ENCODE measurements around the gene ANKRD34A. TPM values are rescaled to one million over a fixed set of nuclear protein-coding genes. Genes with fewer than 3 reads are reported as not detected.

The ANKRD34A gene
- total RNA-seq, 1 experiment from 2014 or later, result 1.1 TPM

- CTCF ChIA-PET, result interaction anchor here (0.6 to 1.3 kb wide), 2 partner anchors 13 to 87 kb away, joined by 4 read pairs; no protein-coding TSS in a partner anchor
Measured at GRCh38 chr1:145994391-145995120, 30.2 kb upstream of the ANKRD34A start.

GRCh38 chr1:145993618-145994390 lies 29.4 kb upstream of the ANKRD34A start:
- Histone ChIP-seq H3K27ac (ENCODE audit: low read depth, low read length) (no peak overlapping the region), H2AFZ (ENCODE audit: low read depth, low read length, poor library complexity, severe bottlenecking) (no peak overlapping the region), H3K27me3 (ENCODE audit: insufficient read depth, low read length) (no peaks in the 10 kb centered on the region), H4K20me1 (ENCODE audit: insufficient read depth) (no peaks in the 10 kb centered on the region), H3K4me3 (replicated peaks in 1 of 2; ENCODE audit: low read depth in 1 of 2, low read length in 2 of 2) (no peak overlapping the region), H3K9me3 (ENCODE audit: control insufficient read depth in 1 of 2, insufficient read depth in 1 of 2, low read depth in 1 of 2, low read length in 2 of 2) (no peaks in the 10 kb centered on the region), H3K9ac (ENCODE audit: low read length) (no peak overlapping the region), H3K4me1 (ENCODE audit: control insufficient read depth in 1 of 2, insufficient read depth in 2 of 2, low read length in 2 of 2) (peaks cover 2 to 5% of the 10 kb centered on the region in 2 experiments; a peak in 2 of 4 replicates), H3K79me2 (ENCODE audit: insufficient read depth, low read length) (no peaks in the 10 kb centered on the region), H3K4me2 (ENCODE audit: low read length) (no peak overlapping the region), H3K36me3 (ENCODE audit: control insufficient read depth in 1 of 2, insufficient read depth in 2 of 2, low read length in 2 of 2) (no peaks in the 10 kb centered on the region), H3K9me2 (ENCODE audit: insufficient read depth) (no peaks in the 10 kb centered on the region)
- RAD21 ChIA-PET (ENCODE audit: low non-redundant PET in 1 of 2, low total read pairs in 2 of 2, uncharacterized antibody in 2 of 2, unreplicated experiment in 2 of 2), result no interaction called here
- no peak for DNase-seq (ENCODE audit: low read depth, low spot score)
- CTCF ChIA-PET, result interaction anchor here (0.6 to 1.3 kb wide), 2 partner anchors 14 to 86 kb away, joined by 4 read pairs; no protein-coding TSS in a partner anchor
- intact Hi-C loops (cut with micrococcal nuclease), result no loop called here
- BruUV-seq (replicated peaks), result no TSS peak
- ATAC-seq, result no peak
- POLR2A ChIA-PET, result interaction anchor here (2.8 kb wide), 1 partner anchor 14 kb away, joined by 6 read pairs; no protein-coding TSS in a partner anchor
- TF ChIP-seq SIN3A (IDR thresholded peaks at IDR 0.05; ENCODE audit: low read depth) (no peak), YY1 (IDR thresholded peaks at IDR 0.05; ENCODE audit: extremely low read depth, insufficient replicate concordance, low read depth, low read length) (no peak), EGR1 (IDR thresholded peaks at IDR 0.05; ENCODE audit: low read depth) (no peak), CTCF (IDR thresholded peaks at IDR 0.05 in 2 of 3, conservative IDR thresholded peaks at IDR 0.05 in 1 of 3; ENCODE audit: borderline replicate concordance in 1 of 3, insufficient read depth in 1 of 3, low read depth in 2 of 3, low read length in 2 of 3) (no peak), FOSL1 (IDR thresholded peaks at IDR 0.05; ENCODE audit: low read depth) (no peak), SP1 (IDR thresholded peaks at IDR 0.05; ENCODE audit: low read depth) (no peak), ZNF274 (IDR thresholded peaks at IDR 0.05; ENCODE audit: low read depth, low read length) (no peak), POLR2AphosphoS5 (IDR thresholded peaks at IDR 0.05; ENCODE audit: low read depth, low read length) (no peak), POLR2A (IDR thresholded peaks at IDR 0.05; ENCODE audit: borderline replicate concordance, extremely low read depth, insufficient read depth, insufficient read length) (no peak), RAD21 (IDR thresholded peaks at IDR 0.05; ENCODE audit: low read depth) (no peak), ATF3 (IDR thresholded peaks at IDR 0.05) (no peak)

More at GRCh38 chr1:145994391-145995120, 30.2 kb upstream of the ANKRD34A start:
- Histone ChIP-seq H2AFZ (ENCODE audit: low read depth, low read length, poor library complexity, severe bottlenecking) (no peak overlapping the region), H3K27ac (ENCODE audit: low read depth, low read length) (no peak overlapping the region), H3K9ac (ENCODE audit: low read length) (no peak overlapping the region), H3K4me1 (ENCODE audit: control insufficient read depth in 1 of 2, insufficient read depth in 2 of 2, low read length in 2 of 2) (peaks cover 2 to 5% of the 10 kb centered on the region in 2 experiments; a peak in 2 of 4 replicates), H3K4me3 (replicated peaks in 1 of 2; ENCODE audit: low read depth in 1 of 2, low read length in 2 of 2) (no peak overlapping the region), H3K9me3 (ENCODE audit: control insufficient read depth in 1 of 2, insufficient read depth in 1 of 2, low read depth in 1 of 2, low read length in 2 of 2) (no peaks in the 10 kb centered on the region), H3K79me2 (ENCODE audit: insufficient read depth, low read length) (no peaks in the 10 kb centered on the region), H3K27me3 (ENCODE audit: insufficient read depth, low read length) (no peaks in the 10 kb centered on the region), H4K20me1 (ENCODE audit: insufficient read depth) (no peaks in the 10 kb centered on the region), H3K4me2 (ENCODE audit: low read length) (no peak overlapping the region), H3K36me3 (ENCODE audit: control insufficient read depth in 1 of 2, insufficient read depth in 2 of 2, low read length in 2 of 2) (no peaks in the 10 kb centered on the region), H3K9me2 (ENCODE audit: insufficient read depth) (no peaks in the 10 kb centered on the region)
- no peak for TF ChIP-seq POLR2A (IDR thresholded peaks at IDR 0.05; ENCODE audit: borderline replicate concordance, extremely low read depth, insufficient read depth, insufficient read length)
- no peak for TF ChIP-seq CEBPB (IDR thresholded peaks at IDR 0.05; ENCODE audit: low read depth)
- no peak for TF ChIP-seq ATF3 (IDR thresholded peaks at IDR 0.05)
- ATAC-seq (no peak), DNase-seq (ENCODE audit: low read depth, low spot score) (no peak)
- RAD21 ChIA-PET (ENCODE audit: low non-redundant PET in 1 of 2, low total read pairs in 2 of 2, uncharacterized antibody in 2 of 2, unreplicated experiment in 2 of 2), result no interaction called here
- no TSS peak for BruUV-seq (replicated peaks)
- POLR2A ChIA-PET, result no interaction called here
- intact Hi-C loops (cut with micrococcal nuclease), result no loop called here

Measured in HCT116 (cell line).